K562 (cell line): ENCODE results near the gene KCNK3. TPM values are rescaled to one million over a fixed set of nuclear protein-coding genes. Genes with fewer than 3 reads are reported as not detected.

Source experiments
- ATAC-seq: fragments of 200-7000 bp; cut with Tn5 transposase; 3 replicates; pipeline ENCODE4 v1.9.1; 2020; ENCODE audit warnings: moderate library complexity
- BruUV-seq: library from RNA; stranded (reverse); fragments of 400-500 nt; replicated peaks from 2 replicates; lab custom pipeline; 2021; lab: Mats Ljungman, UMichigan
- CTCF ChIA-PET: fragments of 300-600 bp; formaldehyde crosslinking; extraction: SDS; loops from one replicate; lab custom pipeline; 2021; ENCODE audit warnings: low intra/inter-chr PET ratio; lab: Yijun Ruan, JAX
- POLR2A ChIA-PET: fragments of 300-600, 350-650 bp; sonication (Branson Sonifier 250); formaldehyde crosslinking; extraction: SDS; loops from one replicate; lab custom pipeline; 2021; ENCODE audit warnings: antibody characterized with exemption, inconsistent platforms; lab: Yijun Ruan, JAX
- DNase-seq, 4 experiments: peaks; one replicate each; pipeline versions ENCODE4 v3.0.0 to v3.0.0-alpha.2; 2011 to 2018; ENCODE audit warnings: low spot score in 3 of 4, mixed read lengths in 3 of 4; ENCODE audit errors: extremely low read depth in 1 of 4
- FAIRE-seq: peaks from 2 replicates; lab custom pipeline; 2011; peaks lifted over from hg19 to GRCh38; lab: Jason Lieb, UNC
- H2AFZ ChIP-seq: 2 replicates; pipeline ENCODE4 v1.6.0; 2011; ENCODE audit warnings: low read depth, low read length, control low read depth, inconsistent platforms
- H3K27ac ChIP-seq: fragments of 200-600 bp; 3 replicates; pipeline ENCODE4 v1.8.0; 2011; ENCODE audit warnings: low read depth, mild to moderate bottlenecking, control low read depth, inconsistent platforms, low read length, moderate library complexity, mixed read lengths; ENCODE audit errors: extremely low read depth
- H3K27me3 ChIP-seq, 2 experiments: fragments of 300-600 bp in 1 of 2; 2 replicates in 1 of 2; 3 replicates in 1 of 2; pipeline versions ENCODE4 v1.6.0 to v1.8.0; 2011; ENCODE audit warnings: inconsistent platforms in 2 of 2, low read length in 2 of 2, mild to moderate bottlenecking in 1 of 2, mixed read lengths in 1 of 2, moderate library complexity in 1 of 2; ENCODE audit not compliant: control insufficient read depth in 2 of 2, insufficient read depth in 2 of 2
- H3K36me3 ChIP-seq: fragments of 300-600 bp; 3 replicates; pipeline ENCODE4 v1.8.0; 2011; ENCODE audit warnings: mild to moderate bottlenecking, low read length, inconsistent platforms; ENCODE audit not compliant: control insufficient read depth, insufficient read depth
- H3K4me1 ChIP-seq, 2 experiments: fragments of 200-600 bp in 1 of 2; replicated peaks in 1 of 2; 2 replicates in 1 of 2; 3 replicates in 1 of 2; pipeline versions ENCODE4 v1.5.1 to v1.8.0; 2011; ENCODE audit warnings: inconsistent platforms in 2 of 2, low read length in 2 of 2, mild to moderate bottlenecking in 1 of 2, mixed read lengths in 1 of 2, moderate library complexity in 1 of 2; ENCODE audit not compliant: control insufficient read depth in 2 of 2, insufficient read depth in 2 of 2
- H3K4me2 ChIP-seq: 2 replicates; pipeline ENCODE4 v1.6.1; 2011; ENCODE audit warnings: low read length, control low read depth, inconsistent platforms, mixed read lengths; ENCODE audit not compliant: insufficient read depth
- H3K4me3 ChIP-seq: fragments of 200-600 bp; sonication (generic), shearing (Covaris generic); 2 replicates; pipeline ENCODE4 v1.5.1; 2016; ENCODE audit warnings: control low read depth, inconsistent platforms
- H3K79me2 ChIP-seq: fragments of 200-600 bp; 3 replicates; pipeline ENCODE4 v1.8.0; 2011; ENCODE audit warnings: low read length, inconsistent platforms; ENCODE audit not compliant: control insufficient read depth, insufficient read depth
- H3K9ac ChIP-seq, 2 experiments: 2 replicates each; pipeline versions ENCODE4 v1.6.0 to v1.6.1; 2011; ENCODE audit warnings: low read depth in 2 of 2, low read length in 2 of 2, control low read depth in 1 of 2, inconsistent platforms in 1 of 2, mild to moderate bottlenecking in 1 of 2, mixed read lengths in 1 of 2; ENCODE audit not compliant: insufficient read depth in 1 of 2
- H3K9me1 ChIP-seq: one replicate; pipeline ENCODE4 v1.6.0; 2011; ENCODE audit warnings: inconsistent platforms, mild to moderate bottlenecking, low read length, moderate library complexity; ENCODE audit not compliant: control insufficient read depth, insufficient read depth
- H3K9me3 ChIP-seq: replicated peaks from 2 replicates; pipeline ENCODE4 v1.5.1; 2011; ENCODE audit warnings: low read depth, low read length, inconsistent platforms; ENCODE audit not compliant: control insufficient read depth, insufficient read depth
- H4K20me1 ChIP-seq: replicated peaks from 2 replicates; pipeline ENCODE4 v1.6.1; 2011; ENCODE audit warnings: low read length, inconsistent platforms, mixed read lengths; ENCODE audit not compliant: control insufficient read depth, insufficient read depth
- ATF4 ChIP-seq: fragments of 450-650 bp; formaldehyde crosslinking; IDR thresholded peaks from 2 replicates; pipeline ENCODE4 v1.4.0; 2022; ENCODE audit warnings: mild to moderate bottlenecking, moderate library complexity
- HEY1 ChIP-seq: fragments of 250-450 bp; sonication (Bioruptor Pico); IDR thresholded peaks from 2 replicates; pipeline ENCODE4 v1.5.0; 2020; ENCODE audit warnings: mild to moderate bottlenecking, moderate library complexity, borderline replicate concordance
- ZSCAN29 ChIP-seq: fragments of 450-650 bp; IDR thresholded peaks from 2 replicates; pipeline ENCODE4 v1.6.1; 2017
- WGBS: fragments of 100-300 bp; shearing (Covaris generic); methylation state at CpG from one replicate; pipeline ENCODE4 v1.1.6; 2016; ENCODE audit warnings: low coverage, mixed read lengths; ENCODE audit not compliant: insufficient coverage; ENCODE audit errors: missing lambda C conversion rate; 5-methylcytosine and 5-hydroxymethylcytosine counted together
- in situ Hi-C: fragments of 300-500 bp; cut with MboI; formaldehyde crosslinking; loops from 4 replicates; pipeline ENCODE4 v1.15.0; 2018; ENCODE audit warnings: inconsistent platforms, mixed read lengths
- intact Hi-C: fragments of 100-400 bp; cut with micrococcal nuclease; formaldehyde crosslinking; loops from 2 replicates; pipeline ENCODE4 v1.14.2; 2022
- polyA plus RNA-seq, 8 experiments: library from polyadenylated mRNA; depleted of rRNA in 4 of 8; stranded (reverse) in 5 of 8; unstranded in 3 of 8; fragments of >200 nt; fragmentation: Nextera tagmentation in 2 of 8; fragmentation: Illumina TruSeq in 1 of 8; extraction: Ambion mirVana in 2 of 8; extraction: Trizol in 1 of 8; gene quantifications; 2 replicates each; pipeline versions ENCODE4 v1.2.1 to v1.2.3, GENCODE V29; 2011 to 2014; ENCODE audit warnings: inconsistent platforms in 1 of 8, missing spikeins in 1 of 8
- total RNA-seq, 7 experiments: library from RNA; depleted of rRNA in 6 of 7; stranded (reverse); fragments of >200 nt in 6 of 7; fragmentation: Illumina TruSeq in 2 of 7; extraction: Trizol in 2 of 7; gene quantifications; 2 replicates each; pipeline versions ENCODE4 v1.2.1 to v1.2.3, GENCODE V29; 2011 to 2021; ENCODE audit warnings: low replicate concordance in 1 of 7
- TF ChIP-seq, protein P1 (sequence below): fragments of 450-650 bp; IDR thresholded peaks from 2 replicates; pipeline ENCODE4 v1.7.0; 2016; ENCODE audit warnings: borderline replicate concordance

KCNK3 gene
- total and polyA plus RNA-seq, 9 of the 15 experiments (the other 6 are each of a cell fraction or from before 2014, with no cell fraction given) = 0.01 to 0.20 (median 0.07) TPM; not detected in 5

- ChIA-PET POLR2A (interaction anchor here (0.6 to 1.0 kb wide), 4 partner anchors 11 to 298 kb away, joined by 3 read pairs; no protein-coding TSS in a partner anchor), CTCF (no interaction called here)
- ATAC-seq = no peak
- WGBS = 63% methylated on average over 10 of the region's 12 CpGs
- Histone ChIP-seq H4K20me1 (no peaks in the 10 kb centered on the region), H3K4me2 (no peak overlapping the region), H2AFZ (peak overlapping the region; percentile 33; the same call in 1 of the 2 replicates), H3K9me3 (no peaks in the 10 kb centered on the region), H3K4me3 (no peak overlapping the region), H3K79me2 (no peaks in the 10 kb centered on the region), H3K27ac (no peak overlapping the region), H3K9ac (peak overlapping the region in 1 of 2 experiments; percentile 39; a peak in 1 of 4 replicates), H3K36me3 (no peaks in the 10 kb centered on the region), H3K9me1 (no peaks in the 10 kb centered on the region), H3K4me1 (peaks cover 15 to 36% of the 10 kb centered on the region in 2 experiments)
- DNase-seq = no peak
- intact Hi-C loops (no loop called here), in situ Hi-C loops (no loop called here)
- BruUV-seq = no TSS peak
- FAIRE-seq = no peak
- TF ChIP-seq ZSCAN29 (no peak), ATF4 (CRISPR knock-in tag) (no peak), HEY1 (CRISPR knock-in tag) (no peak)
- TF ChIP-seq, protein P1, sequence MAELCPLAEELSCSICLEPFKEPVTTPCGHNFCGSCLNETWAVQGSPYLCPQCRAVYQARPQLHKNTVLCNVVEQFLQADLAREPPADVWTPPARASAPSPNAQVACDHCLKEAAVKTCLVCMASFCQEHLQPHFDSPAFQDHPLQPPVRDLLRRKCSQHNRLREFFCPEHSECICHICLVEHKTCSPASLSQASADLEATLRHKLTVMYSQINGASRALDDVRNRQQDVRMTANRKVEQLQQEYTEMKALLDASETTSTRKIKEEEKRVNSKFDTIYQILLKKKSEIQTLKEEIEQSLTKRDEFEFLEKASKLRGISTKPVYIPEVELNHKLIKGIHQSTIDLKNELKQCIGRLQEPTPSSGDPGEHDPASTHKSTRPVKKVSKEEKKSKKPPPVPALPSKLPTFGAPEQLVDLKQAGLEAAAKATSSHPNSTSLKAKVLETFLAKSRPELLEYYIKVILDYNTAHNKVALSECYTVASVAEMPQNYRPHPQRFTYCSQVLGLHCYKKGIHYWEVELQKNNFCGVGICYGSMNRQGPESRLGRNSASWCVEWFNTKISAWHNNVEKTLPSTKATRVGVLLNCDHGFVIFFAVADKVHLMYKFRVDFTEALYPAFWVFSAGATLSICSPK = no peak
- TF ChIP-seq, all 486 proteins: peak for 0
- H3K27me3 ChIP-seq = no peaks in the 10 kb centered on the region
These were observed 28.9 kb downstream of the KCNK3 start for GRCh38 chr2:26721115-26722032.
